ENCODE measurements around the gene DERA. TPM values are rescaled to one million over a fixed set of nuclear protein-coding genes. Genes with fewer than 3 reads are reported as not detected.

Gene DERA
- total and polyA plus RNA-seq, 12 donors = 15.9 to 72.3 (median 31.4) TPM

DNA sequence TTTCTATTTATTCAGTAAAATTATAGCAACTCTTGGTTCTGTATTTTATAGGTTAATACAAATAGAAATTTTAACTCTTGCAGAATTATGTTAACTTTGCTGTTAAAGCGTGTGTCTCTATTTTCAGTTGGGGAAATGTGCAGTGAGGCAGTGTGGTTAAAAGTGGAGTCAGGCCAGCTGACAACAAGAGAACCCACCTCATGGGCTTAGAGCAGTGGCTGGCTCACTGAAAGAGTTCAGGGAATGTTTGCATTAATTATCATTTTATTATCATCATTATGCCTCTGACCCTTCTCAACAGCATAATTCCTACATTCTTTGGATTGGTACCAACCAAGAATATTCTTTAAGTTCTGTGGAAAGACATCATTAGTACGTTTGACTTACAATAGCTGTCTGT is 163.8 kb downstream of the DERA start:
- no peak overlapping the region for H3K27ac ChIP-seq
- no peaks in the 10 kb centered on the region for H3K4me1 ChIP-seq (replicated peaks in 1 of 2)
- no peaks in the 10 kb centered on the region for H3K36me3 ChIP-seq (replicated peaks in 1 of 2)
- no peak overlapping the region for H3K4me3 ChIP-seq
- peaks cover 5% of the 10 kb centered on the region for H3K27me3 ChIP-seq
- H3K9me3 ChIP-seq (replicated peaks in 1 of 3) = no peaks in the 10 kb centered on the region
- intact Hi-C loops (cut with DNase I) = no loop called here
- WGBS, 4 donors = 58 to 77% (median 63%) methylated on average over 2 of the region's 2 CpGs
- no peak for DNase-seq
- no peak for TF ChIP-seq POLR2A (IDR thresholded peaks at IDR 0.05)
- TF ChIP-seq, protein P1, sequence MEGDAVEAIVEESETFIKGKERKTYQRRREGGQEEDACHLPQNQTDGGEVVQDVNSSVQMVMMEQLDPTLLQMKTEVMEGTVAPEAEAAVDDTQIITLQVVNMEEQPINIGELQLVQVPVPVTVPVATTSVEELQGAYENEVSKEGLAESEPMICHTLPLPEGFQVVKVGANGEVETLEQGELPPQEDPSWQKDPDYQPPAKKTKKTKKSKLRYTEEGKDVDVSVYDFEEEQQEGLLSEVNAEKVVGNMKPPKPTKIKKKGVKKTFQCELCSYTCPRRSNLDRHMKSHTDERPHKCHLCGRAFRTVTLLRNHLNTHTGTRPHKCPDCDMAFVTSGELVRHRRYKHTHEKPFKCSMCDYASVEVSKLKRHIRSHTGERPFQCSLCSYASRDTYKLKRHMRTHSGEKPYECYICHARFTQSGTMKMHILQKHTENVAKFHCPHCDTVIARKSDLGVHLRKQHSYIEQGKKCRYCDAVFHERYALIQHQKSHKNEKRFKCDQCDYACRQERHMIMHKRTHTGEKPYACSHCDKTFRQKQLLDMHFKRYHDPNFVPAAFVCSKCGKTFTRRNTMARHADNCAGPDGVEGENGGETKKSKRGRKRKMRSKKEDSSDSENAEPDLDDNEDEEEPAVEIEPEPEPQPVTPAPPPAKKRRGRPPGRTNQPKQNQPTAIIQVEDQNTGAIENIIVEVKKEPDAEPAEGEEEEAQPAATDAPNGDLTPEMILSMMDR (IDR thresholded peaks at IDR 0.05) = no peak

DNA sequence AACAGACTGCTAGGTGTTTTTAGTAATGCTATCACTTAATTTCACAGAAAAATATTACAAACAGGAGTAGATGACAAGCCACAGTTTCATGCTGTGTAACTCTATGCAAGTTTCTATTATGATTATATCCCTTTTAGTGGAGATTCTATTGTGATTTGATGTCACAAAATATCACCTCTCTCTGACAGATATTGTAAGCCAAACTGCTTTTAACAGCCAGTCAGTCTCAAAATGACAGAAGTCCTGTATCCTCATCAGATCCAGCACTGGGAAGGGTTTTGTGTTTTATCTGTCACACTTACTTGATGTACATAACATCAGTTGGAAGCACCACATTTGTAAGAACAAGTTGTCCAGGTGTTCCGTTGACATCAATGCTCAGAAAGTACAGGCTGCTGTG is 164.8 kb downstream of the DERA start:
- no peaks in the 10 kb centered on the region for H3K4me1 ChIP-seq (replicated peaks in 1 of 2)
- no peak for TF ChIP-seq POLR2A (IDR thresholded peaks at IDR 0.05)
- TF ChIP-seq, protein P1 (IDR thresholded peaks at IDR 0.05) = no peak
- no peak for DNase-seq
- intact Hi-C loops (cut with DNase I) = no loop called here
- 61 to 75% (median 70%) methylated on average over 1 of the region's 1 CpG for WGBS, 4 donors
- no peak overlapping the region for H3K4me3 ChIP-seq
- H3K9me3 ChIP-seq (replicated peaks in 1 of 3) = no peaks in the 10 kb centered on the region
- no peak overlapping the region for H3K27ac ChIP-seq
- no peaks in the 10 kb centered on the region for H3K36me3 ChIP-seq (replicated peaks in 1 of 2)
- peaks cover 5% of the 10 kb centered on the region for H3K27me3 ChIP-seq

GRCh38 chr12:16076557-16076956 is 165.4 kb downstream of the DERA start:
- intact Hi-C loops (cut with DNase I) = no loop called here
- H3K4me3 ChIP-seq = no peak overlapping the region
- no peaks in the 10 kb centered on the region for H3K9me3 ChIP-seq (replicated peaks in 1 of 3)
- WGBS, 4 donors = 35 to 45% (median 42%) methylated on average over 2 of the region's 2 CpGs
- TF ChIP-seq, protein P1 (IDR thresholded peaks at IDR 0.05) = peak in 2 of 6 experiments; percentile 11 to 13
- TF ChIP-seq POLR2A (IDR thresholded peaks at IDR 0.05) = no peak
- no peaks in the 10 kb centered on the region for H3K36me3 ChIP-seq (replicated peaks in 1 of 2)
- H3K4me1 ChIP-seq (replicated peaks in 1 of 2) = no peaks in the 10 kb centered on the region
- H3K27ac ChIP-seq = no peak overlapping the region
- peaks cover 5% of the 10 kb centered on the region for H3K27me3 ChIP-seq
- no peak for DNase-seq

- H3K4me3 ChIP-seq = no peak overlapping the region
- H3K27ac ChIP-seq = no peak overlapping the region
- peaks cover 5% of the 10 kb centered on the region for H3K27me3 ChIP-seq
- 79 to 85% (median 82%) methylated on average over 1 of the region's 1 CpG for WGBS, 4 donors
- no peaks in the 10 kb centered on the region for H3K36me3 ChIP-seq (replicated peaks in 1 of 2)
- H3K9me3 ChIP-seq (replicated peaks in 1 of 3) = no peaks in the 10 kb centered on the region
- intact Hi-C loops (cut with DNase I) = no loop called here
- H3K4me1 ChIP-seq (replicated peaks in 1 of 2) = no peaks in the 10 kb centered on the region
- DNase-seq = no peak
- TF ChIP-seq, protein P1 (IDR thresholded peaks at IDR 0.05) = no peak
- no peak for TF ChIP-seq POLR2A (IDR thresholded peaks at IDR 0.05)
Observed at GRCh38 chr12:16076970-16077522, 165.9 kb downstream of the DERA start.

Data from adrenal gland (tissue), 12 donors.